ENCODE results near the gene GABRB2.

GRCh38 chr5:161546095-161546469, 443 bp downstream of the GABRB2 start:
- no peak for TF ChIP-seq EZH2 (IDR thresholded peaks at IDR 0.05; ENCODE audit: borderline replicate concordance, low read depth, low read length, severe bottlenecking)
- TF ChIP-seq CTCF (IDR thresholded peaks at IDR 0.05; ENCODE audit: borderline replicate concordance, extremely low read depth, low read length, poor library complexity, severe bottlenecking): no peak
